ENCODE results near the gene WDR18. TPM values are rescaled to one million over a fixed set of nuclear protein-coding genes. Genes with fewer than 3 reads are reported as not detected.

WDR18 gene
- total RNA-seq, 2 donors from 2014 or later, result 68.6 to 85.6 TPM

DNA sequence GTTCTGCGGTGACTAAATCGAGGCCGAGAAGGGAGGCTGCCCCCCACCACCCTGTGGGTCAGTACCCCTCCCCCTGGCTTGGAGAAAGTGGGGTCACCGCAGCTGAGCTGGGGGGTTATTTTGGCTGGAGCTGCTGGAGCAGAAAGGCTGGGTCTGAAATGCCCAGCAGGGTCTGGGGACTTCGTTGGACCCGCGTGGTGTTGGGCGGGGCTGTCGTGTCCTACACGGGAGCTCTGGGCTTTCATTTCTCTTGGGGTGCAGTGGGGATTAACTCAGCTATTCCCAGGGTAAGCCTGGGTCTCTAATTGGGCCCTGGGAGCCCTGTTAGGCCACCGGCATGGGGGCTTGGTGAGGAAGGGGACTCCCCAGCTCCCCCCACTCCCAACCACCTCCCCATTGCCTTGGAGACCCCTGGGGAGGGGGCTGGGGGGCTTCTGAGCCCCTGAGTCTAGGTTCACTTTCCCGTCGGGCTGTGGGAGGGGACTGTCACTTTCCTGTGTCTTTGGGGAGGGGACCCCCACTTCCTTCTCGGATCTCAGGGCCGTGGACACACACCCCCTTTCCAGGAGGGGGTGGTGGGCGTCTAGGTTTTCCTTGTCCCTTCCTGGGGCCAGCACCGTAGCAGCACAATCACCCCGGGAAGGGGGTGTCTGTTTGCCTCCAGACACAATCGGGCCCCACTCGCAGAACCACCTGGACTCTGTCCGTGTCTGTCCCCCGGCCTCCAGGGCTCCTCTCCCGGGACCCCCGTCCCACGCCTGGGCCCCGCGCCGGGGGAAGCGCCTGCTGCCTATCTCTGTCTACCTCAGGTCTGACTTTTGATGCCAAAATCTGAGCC is 10.2 kb upstream of the WDR18 start:
- H3K27me3 ChIP-seq (ENCODE audit: control insufficient read depth, insufficient read depth, low read length, poor library complexity, severe bottlenecking), result no peaks in the 10 kb centered on the region
- 86 to 94% methylated on average over 9 to 29 of the region's 29 CpGs for WGBS, 2 experiments (ENCODE audit: insufficient coverage in 1 of 2, insufficient read length in 1 of 2)
- TF ChIP-seq CTCF (conservative IDR thresholded peaks at IDR 0.05), result no peak
- H3K27ac ChIP-seq (ENCODE audit: low read depth, low read length), result no peak overlapping the region
- peaks cover 11% of the 10 kb centered on the region for H3K9me3 ChIP-seq (ENCODE audit: control insufficient read depth, low read length)
- Mint-ChIP-seq H3K27ac (no peak overlapping the region), H3K4me3 (no peak overlapping the region), H3K36me3 (ENCODE audit: low read depth) (peaks cover 28% of the 10 kb centered on the region), H3K27me3 (ENCODE audit: insufficient read depth) (no peaks in the 10 kb centered on the region), H3K4me1 (no peaks in the 10 kb centered on the region), H3K9me3 (peaks cover 10% of the 10 kb centered on the region)
- H3K9ac ChIP-seq (ENCODE audit: extremely low read depth, low read length, poor library complexity, severe bottlenecking), result no peak overlapping the region
- H3K4me1 ChIP-seq (ENCODE audit: control insufficient read depth, insufficient read depth, low read length), result no peaks in the 10 kb centered on the region
- peaks cover 27% of the 10 kb centered on the region for H3K36me3 ChIP-seq (ENCODE audit: control insufficient read depth, insufficient read depth, low read length)
- H3K4me3 ChIP-seq (ENCODE audit: low read length), result no peak overlapping the region
- DNase-seq, result no peak

- peaks cover 9% of the 10 kb centered on the region for H3K9me3 ChIP-seq (ENCODE audit: control insufficient read depth, low read length)
- WGBS, 2 experiments (ENCODE audit: insufficient coverage in 1 of 2, insufficient read length in 1 of 2), result 81 to 91% methylated on average over 14 to 37 of the region's 37 CpGs
Observed at GRCh38 chr19:974564-975257, 9.4 kb upstream of the WDR18 start.

GRCh38 chr19:976476-976875 is 7.7 kb upstream of the WDR18 start:
- peaks cover 7% of the 10 kb centered on the region for H3K36me3 ChIP-seq (ENCODE audit: control insufficient read depth, insufficient read depth, low read length)
- H3K9ac ChIP-seq (ENCODE audit: extremely low read depth, low read length, poor library complexity, severe bottlenecking), result no peak overlapping the region
- 91 to 100% methylated on average over 6 to 10 of the region's 10 CpGs for WGBS, 2 experiments (ENCODE audit: insufficient coverage in 1 of 2, insufficient read length in 1 of 2)
- no peaks in the 10 kb centered on the region for H3K9me3 Mint-ChIP-seq
- H3K9me3 ChIP-seq (ENCODE audit: control insufficient read depth, low read length), result no peaks in the 10 kb centered on the region
- peaks cover 11% of the 10 kb centered on the region for H3K36me3 Mint-ChIP-seq (ENCODE audit: low read depth)
- H3K27me3 Mint-ChIP-seq (ENCODE audit: insufficient read depth), result no peaks in the 10 kb centered on the region
- no peak overlapping the region for H3K27ac Mint-ChIP-seq
- H3K4me3 ChIP-seq (ENCODE audit: low read length), result no peak overlapping the region
- no peak overlapping the region for H3K27ac ChIP-seq (ENCODE audit: low read depth, low read length)
- no peak overlapping the region for H3K4me3 Mint-ChIP-seq
- no peak for DNase-seq
- H3K4me1 ChIP-seq (ENCODE audit: control insufficient read depth, insufficient read depth, low read length), result peaks cover 7% of the 10 kb centered on the region
- H3K27me3 ChIP-seq (ENCODE audit: control insufficient read depth, insufficient read depth, low read length, poor library complexity, severe bottlenecking), result no peaks in the 10 kb centered on the region
- peaks cover 6% of the 10 kb centered on the region for H3K4me1 Mint-ChIP-seq
- TF ChIP-seq CTCF (conservative IDR thresholded peaks at IDR 0.05), result no peak

More at GRCh38 chr19:974564-975257, 9.4 kb upstream of the WDR18 start:
- H3K4me1 ChIP-seq (ENCODE audit: control insufficient read depth, insufficient read depth, low read length), result no peaks in the 10 kb centered on the region
- H3K4me3 ChIP-seq (ENCODE audit: low read length), result no peak overlapping the region
- no peaks in the 10 kb centered on the region for H3K27me3 Mint-ChIP-seq (ENCODE audit: insufficient read depth)
- H3K36me3 Mint-ChIP-seq (ENCODE audit: low read depth), result peaks cover 24% of the 10 kb centered on the region
- no peaks in the 10 kb centered on the region for H3K4me1 Mint-ChIP-seq
- H3K27me3 ChIP-seq (ENCODE audit: control insufficient read depth, insufficient read depth, low read length, poor library complexity, severe bottlenecking), result no peaks in the 10 kb centered on the region
- H3K36me3 ChIP-seq (ENCODE audit: control insufficient read depth, insufficient read depth, low read length), result peaks cover 23% of the 10 kb centered on the region
- H3K9ac ChIP-seq (ENCODE audit: extremely low read depth, low read length, poor library complexity, severe bottlenecking), result no peak overlapping the region
- H3K27ac Mint-ChIP-seq, result no peak overlapping the region
- no peak overlapping the region for H3K27ac ChIP-seq (ENCODE audit: low read depth, low read length)
- no peak for TF ChIP-seq CTCF (conservative IDR thresholded peaks at IDR 0.05)
- no peak overlapping the region for H3K4me3 Mint-ChIP-seq
- no peak for DNase-seq
- peaks cover 7% of the 10 kb centered on the region for H3K9me3 Mint-ChIP-seq

Measured in endodermal cell (in vitro differentiated cells).